IMR-90 (cell line): ENCODE data around the gene FBH1. TPM values are rescaled to one million over a fixed set of nuclear protein-coding genes. Genes with fewer than 3 reads are reported as not detected.

Experiments used
- ATAC-seq: fragments of 200-7000 bp; cut with Tn5 transposase; 2 replicates; pipeline ENCODE4 v1.9.1; 2020; ENCODE audit warnings: low read depth, mild to moderate bottlenecking, moderate library complexity
- BruUV-seq: library from RNA; stranded (reverse); fragments of 400-500 nt; replicated peaks from 2 replicates; lab custom pipeline; 2021; lab: Mats Ljungman, UMichigan
- CTCF ChIA-PET: fragments of 300-600 bp; formaldehyde crosslinking; extraction: SDS; loops from one replicate; lab custom pipeline; 2021; ENCODE audit warnings: antibody characterized with exemption; lab: Yijun Ruan, JAX
- POLR2A ChIA-PET: fragments of 300-600 bp; sonication (Branson Sonifier 250); formaldehyde crosslinking; loops from one replicate; lab custom pipeline; 2022; ENCODE audit warnings: antibody characterized with exemption; ENCODE audit not compliant: unreplicated experiment; lab: Charles Lee
- DNase-seq: peaks from one replicate; pipeline ENCODE4 v3.0.0; 2013
- H2AFZ ChIP-seq: replicated peaks from 2 replicates; pipeline ENCODE3; 2013; ENCODE audit warnings: low read length, mild to moderate bottlenecking; ENCODE audit not compliant: poor library complexity
- H2AK5ac ChIP-seq: 2 replicates; pipeline ENCODE4 v1.6.1; 2013; ENCODE audit warnings: low read depth, low read length, inconsistent platforms
- H2AK9ac ChIP-seq: replicated peaks from 2 replicates; pipeline ENCODE3; 2013; ENCODE audit warnings: mild to moderate bottlenecking, low read depth, low read length, moderate library complexity; ENCODE audit not compliant: poor library complexity
- H2BK120ac ChIP-seq: 2 replicates; pipeline ENCODE4 v1.6.1; 2013; ENCODE audit warnings: low read depth, low read length, inconsistent platforms
- H2BK15ac ChIP-seq: 3 replicates; pipeline ENCODE4 v1.6.1; 2013; ENCODE audit warnings: low read depth, low read length, inconsistent platforms
- H2BK20ac ChIP-seq: 2 replicates; pipeline ENCODE4 v1.6.1; 2013; ENCODE audit warnings: low read depth, mild to moderate bottlenecking, inconsistent platforms, low read length, moderate library complexity
- H2BK5ac ChIP-seq: 2 replicates; pipeline ENCODE4 v1.6.1; 2013; ENCODE audit warnings: mild to moderate bottlenecking, low read depth, low read length, inconsistent platforms; ENCODE audit not compliant: poor library complexity, severe bottlenecking
- H3K14ac ChIP-seq: replicated peaks from 2 replicates; pipeline ENCODE4 v1.6.1; 2013; ENCODE audit warnings: low read depth, low read length, inconsistent platforms
- H3K18ac ChIP-seq: 2 replicates; pipeline ENCODE4 v1.6.1; 2013; ENCODE audit warnings: low read depth, low read length, control low read depth
- H3K23ac ChIP-seq: 2 replicates; pipeline ENCODE4 v1.6.1; 2013; ENCODE audit warnings: low read depth, low read length, inconsistent platforms
- H3K27ac ChIP-seq: 2 replicates; pipeline ENCODE4 v1.5.1; 2013; ENCODE audit warnings: mild to moderate bottlenecking, control low read depth, low read length; ENCODE audit not compliant: insufficient read depth
- H3K27me3 ChIP-seq: 2 replicates; pipeline ENCODE4 v1.6.1; 2013; ENCODE audit warnings: low read length; ENCODE audit not compliant: control insufficient read depth, insufficient read depth
- H3K36me3 ChIP-seq: 2 replicates; pipeline ENCODE4 v1.6.1; 2013; ENCODE audit warnings: low read length, mixed read lengths; ENCODE audit not compliant: control insufficient read depth, insufficient read depth
- H3K4ac ChIP-seq: 2 replicates; pipeline ENCODE4 v1.6.1; 2013; ENCODE audit warnings: low read depth, low read length, inconsistent platforms
- H3K4me1 ChIP-seq: 2 replicates; pipeline ENCODE4 v1.6.1; 2013; ENCODE audit warnings: low read length, mixed read lengths; ENCODE audit not compliant: control insufficient read depth, insufficient read depth
- H3K4me2 ChIP-seq: 2 replicates; pipeline ENCODE4 v1.6.1; 2013; ENCODE audit warnings: low read depth, mild to moderate bottlenecking, control low read depth, low read length, moderate library complexity
- H3K4me3 ChIP-seq: 2 replicates; pipeline ENCODE4 v1.5.1; 2013; ENCODE audit warnings: low read depth, mild to moderate bottlenecking, control low read depth, low read length, moderate library complexity; ENCODE audit not compliant: insufficient read depth
- H3K56ac ChIP-seq: 2 replicates; pipeline ENCODE4 v1.6.1; 2013; ENCODE audit warnings: low read length, inconsistent platforms; ENCODE audit not compliant: insufficient read depth; ENCODE audit errors: extremely low read depth
- H3K79me1 ChIP-seq, 2 experiments: 2 replicates each; pipeline ENCODE4 v1.6.1; 2013; ENCODE audit warnings: low read length in 2 of 2, inconsistent platforms in 1 of 2, low read depth in 1 of 2
- H3K9ac ChIP-seq: 2 replicates; pipeline ENCODE4 v1.6.1; 2013; ENCODE audit warnings: low read depth, low read length, control low read depth
- H3K9me1 ChIP-seq: 2 replicates; pipeline ENCODE4 v1.6.1; 2013; ENCODE audit warnings: low read length, inconsistent platforms; ENCODE audit not compliant: insufficient read depth
- H3K9me3 ChIP-seq: 2 replicates; pipeline ENCODE4 v1.6.1; 2013; ENCODE audit warnings: low read length; ENCODE audit not compliant: control insufficient read depth, insufficient read depth
- H4K20me1 ChIP-seq: 2 replicates; pipeline ENCODE4 v1.6.1; 2013; ENCODE audit warnings: low read length, inconsistent platforms; ENCODE audit not compliant: insufficient read depth
- H4K5ac ChIP-seq: 2 replicates; pipeline ENCODE4 v1.6.1; 2013; ENCODE audit warnings: mild to moderate bottlenecking, low read depth, low read length, control low read depth
- H4K8ac ChIP-seq, 2 experiments: 2 replicates each; pipeline ENCODE4 v1.6.1; 2013; ENCODE audit warnings: low read depth in 2 of 2, low read length in 2 of 2, control low read depth in 1 of 2, inconsistent platforms in 1 of 2
- H4K91ac ChIP-seq: 2 replicates; pipeline ENCODE4 v1.6.1; 2013; ENCODE audit warnings: low read depth, low read length, inconsistent platforms; ENCODE audit not compliant: insufficient read depth
- CEBPB ChIP-seq: IDR thresholded peaks from 2 replicates; pipeline ENCODE4 v1.6.1; 2012; ENCODE audit warnings: low read depth, low read length, improper control_type of control experiment
- CTCF ChIP-seq: conservative IDR thresholded peaks from 2 replicates; pipeline ENCODE4 v1.5.1; 2012; ENCODE audit warnings: mild to moderate bottlenecking, low read depth, low read length, improper control_type of control experiment
- FOS ChIP-seq: fragments of 150-350 bp; IDR thresholded peaks from 2 replicates; pipeline ENCODE4 v1.6.1; 2016; ENCODE audit warnings: low read depth, low read length
- MAFK ChIP-seq: IDR thresholded peaks from 2 replicates; pipeline ENCODE4 v1.6.1; 2012; ENCODE audit warnings: low read depth, low read length, improper control_type of control experiment
- MAZ ChIP-seq: IDR thresholded peaks from 2 replicates; pipeline ENCODE4 v1.6.1; 2012; ENCODE audit warnings: low read depth, mild to moderate bottlenecking, low read length, improper control_type of control experiment, moderate library complexity, borderline replicate concordance
- POLR2A ChIP-seq: IDR thresholded peaks from 2 replicates; pipeline ENCODE4 v1.6.1; 2012; ENCODE audit warnings: mild to moderate bottlenecking, low read depth, low read length
- RAD21 ChIP-seq: IDR thresholded peaks from 2 replicates; pipeline ENCODE4 v1.6.1; 2012; ENCODE audit warnings: low read length, improper control_type of control experiment
- USF2 ChIP-seq: fragments of 150-350 bp; IDR thresholded peaks from 2 replicates; pipeline ENCODE4 v1.6.1; 2017; ENCODE audit warnings: mild to moderate bottlenecking, antibody characterized with exemption, low read length, low read depth
- WGBS, 2 experiments: methylation state at CpG; one replicate each; pipeline versions ENCODE4 v1.1.5 to v1.1.7; 2013; ENCODE audit warnings: missing lambda C conversion rate in 2 of 2; ENCODE audit not compliant: insufficient read length in 1 of 2; ENCODE audit errors: extremely low coverage in 2 of 2; 5-methylcytosine and 5-hydroxymethylcytosine counted together
- dilution Hi-C: fragments of 300-500 bp; cut with HindIII; formaldehyde crosslinking; loops from one replicate; pipeline ENCODE4 v1.14.3; 2018; ENCODE audit warnings: low sequenced_read_pairs; ENCODE audit not compliant: unreplicated experiment
- in situ Hi-C: fragments of 300-500 bp; cut with MboI; formaldehyde crosslinking; loops from 3 replicates; pipeline ENCODE4 v1.14.3; 2019; ENCODE audit warnings: low sequenced_read_pairs, inconsistent platforms, mixed read lengths
- intact Hi-C: fragments of 100-400 bp; cut with micrococcal nuclease; formaldehyde crosslinking; loops from 2 replicates; pipeline ENCODE4 v1.10.0; 2022
- polyA plus RNA-seq, 3 experiments: library from polyadenylated mRNA; depleted of rRNA; stranded (reverse); fragments of >200 nt; gene quantifications; 2 replicates each; pipeline ENCODE4 v1.2.3, GENCODE V29; 2012; ENCODE audit warnings: low replicate concordance in 1 of 3
- total RNA-seq: library from RNA; depleted of rRNA; stranded (reverse); fragments of >200 nt; gene quantifications from 2 replicates; pipeline ENCODE4 v1.2.3, GENCODE V29; 2012

FBH1 gene
- total and polyA plus RNA-seq, 2 of the 4 experiments (the other 2 are of a cell fraction), result 59.3 to 72.2 TPM

GRCh38 chr10:5964736-5965135 is 74.7 kb downstream of the FBH1 start:
- Histone ChIP-seq H2BK15ac (no peak overlapping the region), H3K27me3 (no peaks in the 10 kb centered on the region), H3K79me1 (peaks cover 3 to 47% of the 10 kb centered on the region in 2 experiments; a peak in 2 of 4 replicates), H3K36me3 (peaks cover 4% of the 10 kb centered on the region; the same call in 1 of the 2 replicates), H3K4me3 (no peak overlapping the region), H3K27ac (no peak overlapping the region), H3K9me1 (peaks cover 27% of the 10 kb centered on the region), H2AFZ (peak overlapping the region; percentile 33), H3K4ac (no peak overlapping the region), H2AK9ac (peak overlapping the region; percentile 10), H2BK120ac (no peak overlapping the region), H3K14ac (no peak overlapping the region), H3K23ac (no peak overlapping the region), H3K56ac (no peak overlapping the region), H3K9me3 (no peaks in the 10 kb centered on the region), H4K91ac (no peak overlapping the region), H4K8ac (no peak overlapping the region), H3K4me1 (peaks cover 8% of the 10 kb centered on the region), H4K5ac (no peak overlapping the region), H4K20me1 (no peaks in the 10 kb centered on the region), H3K9ac (no peak overlapping the region), H3K4me2 (no peak overlapping the region), H2AK5ac (no peak overlapping the region), H2BK20ac (no peak overlapping the region), H3K18ac (no peak overlapping the region), H2BK5ac (no peak overlapping the region)
- no TSS peak for BruUV-seq
- WGBS, 2 experiments, result 96% methylated on average over 4 of the region's 13 CpGs; no CpG with 5 or more reads in 1 of the 2 experiments
- peak; percentile 22; the same call in 1 of the 2 replicates for ATAC-seq
- POLR2A ChIA-PET, result no interaction called here
- dilution Hi-C loops, result no loop called here
- no peak for DNase-seq
- TF ChIP-seq MAFK, result no peak
- TF ChIP-seq POLR2A, result no peak
- TF ChIP-seq RAD21, result no peak
- no peak for TF ChIP-seq CTCF
- no peak for TF ChIP-seq USF2
- no peak for TF ChIP-seq FOS
- no peak for TF ChIP-seq MAZ
- no peak for TF ChIP-seq CEBPB
- intact Hi-C loops, result no loop called here
- in situ Hi-C loops, result no loop called here
- CTCF ChIA-PET, result no interaction called here
